Stimulated activated CD4-positive, alpha-beta T cell treated with anti-CD3 and anti-CD28 coated beads, Interleukin-4, amount 100 ng/mL, for 48 hours (primary cell): ENCODE measurements around the gene SPINDOC.
"Not testable (repeated sequence)": the region's sequence is repeated elsewhere in the genome, so short reads cannot be mapped to it uniquely, and the experiment has no call there.

Experiments used
- DNase-seq, 2 donors: peaks; one replicate each; pipeline ENCODE4 v3.0.0-alpha.2; 2020; ENCODE audit warnings: low read depth in 2 of 2

SPINDOC gene

DNA sequence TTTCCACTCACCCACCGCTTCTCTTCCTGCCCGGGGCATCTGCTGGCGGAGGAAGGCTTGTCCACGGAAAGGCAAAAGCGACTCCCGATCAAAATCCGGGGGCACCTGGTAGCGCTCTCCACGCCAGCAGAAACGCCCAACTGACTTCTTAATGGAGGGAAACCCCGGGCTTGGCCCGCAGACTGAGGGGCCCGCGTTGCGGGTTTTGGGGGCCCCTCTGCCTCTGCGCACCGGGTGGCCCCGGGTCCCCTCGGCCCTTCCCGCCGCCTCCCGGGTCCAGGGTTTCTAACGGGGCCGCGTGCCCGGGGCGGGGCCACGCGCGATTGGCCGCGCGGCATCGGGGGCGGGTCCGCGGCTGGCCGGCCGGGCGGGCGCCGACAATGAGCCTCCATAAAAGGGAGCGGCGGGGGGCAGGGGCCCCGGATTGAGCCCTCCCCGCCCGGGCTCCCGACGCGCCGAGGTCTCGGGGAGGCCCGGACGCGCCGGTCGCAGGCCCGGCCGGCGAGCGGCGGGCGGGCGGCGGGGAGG is at the start of gene SPINDOC:
Gene SPINDOC (plus strand): TSS at position 422 of the 528 bp plus-strand sequence. CDS start 231 bp downstream, outside the sequence.
- DNase-seq = peak; percentile 57 to 71

- DNase-seq = no peak
These were observed 49.5 kb upstream of the SPINDOC start for GRCh38 chr11:63763496-63764339.

GRCh38 chr11:63764340-63764678 is 48.9 kb upstream of the SPINDOC start:
- no peak for DNase-seq

- DNase-seq = no peak
These were observed 48.3 kb upstream of the SPINDOC start for GRCh38 chr11:63764679-63765647.

DNA sequence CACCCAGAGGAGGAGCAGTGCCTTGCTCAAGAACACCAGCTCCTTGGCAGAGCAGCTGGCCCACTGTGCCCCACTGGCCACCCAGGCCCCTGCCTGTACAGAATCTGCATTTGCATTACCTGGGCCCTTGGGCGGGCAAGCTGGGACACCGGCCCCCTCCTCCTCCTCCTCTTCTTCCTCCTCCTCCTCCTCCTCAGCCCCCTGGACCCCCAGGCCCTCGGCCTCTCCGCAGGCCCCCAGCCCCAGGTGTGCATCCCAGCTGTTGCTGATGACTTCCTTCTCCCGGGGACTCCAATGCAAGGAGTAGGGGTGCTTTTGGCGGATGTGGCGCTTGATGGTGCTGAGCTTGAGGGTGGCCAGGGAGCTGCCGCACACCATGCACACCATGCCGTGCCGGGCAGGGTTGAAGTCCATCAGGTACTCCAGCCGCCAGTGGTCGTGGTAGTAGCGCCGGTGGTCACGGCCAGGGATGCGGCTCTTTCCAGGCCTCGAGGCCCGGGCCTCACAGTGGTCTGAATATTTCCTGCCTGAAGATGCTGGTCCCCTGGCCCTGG is 47.5 kb upstream of the SPINDOC start:
- no peak for DNase-seq

DNA sequence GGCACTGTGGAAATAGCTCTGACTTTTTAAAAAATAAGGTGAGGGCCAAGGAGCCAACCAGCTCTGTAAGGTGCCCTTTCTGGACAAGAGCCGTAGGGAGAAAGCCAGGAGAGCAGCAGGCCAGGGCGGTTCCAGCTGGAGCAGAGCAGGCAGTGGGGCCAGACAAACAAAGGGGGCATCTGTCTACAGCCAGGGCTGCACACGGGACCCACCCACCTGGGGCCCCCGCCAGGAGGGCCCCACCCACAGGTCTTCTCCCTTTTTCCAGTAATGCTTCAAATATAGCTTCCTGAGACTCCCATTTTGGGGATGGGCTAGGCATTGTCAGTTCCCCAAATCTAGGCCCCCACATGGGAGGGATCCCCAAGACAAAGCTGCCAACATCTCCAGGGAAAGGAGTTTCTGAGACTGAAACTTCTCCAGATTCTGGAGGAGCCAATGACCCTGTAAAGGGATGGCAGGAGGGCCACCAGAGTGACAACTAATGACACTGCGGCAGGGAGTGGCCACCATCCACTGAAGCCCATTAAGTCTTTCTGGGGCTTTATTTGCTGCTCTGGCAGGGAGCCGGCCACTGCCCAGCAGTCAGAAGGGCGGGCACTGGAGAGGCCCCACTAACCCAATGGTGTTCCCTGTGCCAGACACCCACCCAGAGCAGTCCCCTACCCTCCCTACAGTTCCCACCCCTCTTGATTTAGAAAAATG is 46.6 kb upstream of the SPINDOC start:
- DNase-seq = no peak

DNA sequence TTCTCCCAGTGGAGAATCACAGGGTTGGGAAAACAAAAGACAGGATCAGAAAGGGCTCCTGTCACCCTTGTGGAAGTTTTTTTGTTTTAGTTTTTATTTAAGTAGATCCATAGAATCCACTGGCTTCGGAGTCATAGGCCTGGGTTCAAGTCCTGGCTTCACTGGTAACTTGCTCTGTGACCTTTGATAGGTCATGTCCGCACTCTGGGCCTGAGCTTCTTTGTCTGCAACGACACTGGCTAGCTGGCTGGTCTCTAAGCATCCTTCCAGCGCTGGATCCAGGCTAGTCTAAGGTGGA is 46.0 kb upstream of the SPINDOC start:
- no peak for DNase-seq

- no peak for DNase-seq
These were observed 45.6 kb upstream of the SPINDOC start for GRCh38 chr11:63767565-63768236.

DNA sequence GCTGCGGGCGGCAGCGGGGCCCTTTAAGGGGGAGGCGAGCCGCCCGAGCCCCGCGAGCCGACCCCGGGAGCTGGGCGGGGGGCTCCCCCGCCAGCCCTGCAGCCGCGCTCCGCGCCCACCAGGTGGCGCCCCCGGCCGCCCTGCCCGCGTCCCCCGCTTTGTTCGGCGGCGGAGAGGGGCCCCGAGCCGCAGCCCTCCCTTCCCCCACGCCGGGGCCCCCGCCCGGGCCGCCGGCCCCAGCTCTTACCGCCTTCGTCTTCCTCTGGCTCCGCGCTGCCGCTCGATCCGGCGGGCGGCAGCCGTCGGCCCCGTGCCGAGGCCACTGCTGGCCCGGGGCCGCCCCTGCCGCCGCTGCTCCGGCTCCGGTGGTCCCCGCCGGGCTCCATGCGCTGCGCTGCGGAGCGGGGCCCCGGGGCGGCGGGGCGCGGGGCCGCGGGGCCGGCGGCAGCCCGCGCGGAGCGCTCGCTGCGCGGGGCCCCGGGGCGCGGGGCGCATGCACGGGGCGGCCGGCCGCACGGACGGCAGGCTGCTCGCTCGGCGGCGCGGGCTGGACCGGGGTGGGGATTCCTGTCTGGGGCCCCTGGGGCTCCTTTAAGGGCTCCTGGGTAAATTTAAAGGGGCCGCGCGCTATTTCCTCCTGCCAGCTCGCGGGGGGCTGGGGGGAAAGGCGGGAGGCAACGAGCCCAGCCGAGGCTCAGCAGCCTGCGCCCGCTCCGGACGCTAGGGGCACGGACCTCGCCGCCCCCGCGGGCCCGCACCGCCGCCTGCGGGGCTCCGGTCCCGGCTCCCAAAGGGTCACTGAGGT is 44.8 kb upstream of the SPINDOC start, which contains the start of gene ZFTA:
Gene ZFTA (minus strand): TSS at position 539 of the 805 bp plus-strand sequence. CDS start 153 bp downstream, at position 386.
- peak; percentile 37 to 46 for DNase-seq

GRCh38 chr11:63769042-63769713 is 44.1 kb upstream of the SPINDOC start:
- DNase-seq = no peak

DNA sequence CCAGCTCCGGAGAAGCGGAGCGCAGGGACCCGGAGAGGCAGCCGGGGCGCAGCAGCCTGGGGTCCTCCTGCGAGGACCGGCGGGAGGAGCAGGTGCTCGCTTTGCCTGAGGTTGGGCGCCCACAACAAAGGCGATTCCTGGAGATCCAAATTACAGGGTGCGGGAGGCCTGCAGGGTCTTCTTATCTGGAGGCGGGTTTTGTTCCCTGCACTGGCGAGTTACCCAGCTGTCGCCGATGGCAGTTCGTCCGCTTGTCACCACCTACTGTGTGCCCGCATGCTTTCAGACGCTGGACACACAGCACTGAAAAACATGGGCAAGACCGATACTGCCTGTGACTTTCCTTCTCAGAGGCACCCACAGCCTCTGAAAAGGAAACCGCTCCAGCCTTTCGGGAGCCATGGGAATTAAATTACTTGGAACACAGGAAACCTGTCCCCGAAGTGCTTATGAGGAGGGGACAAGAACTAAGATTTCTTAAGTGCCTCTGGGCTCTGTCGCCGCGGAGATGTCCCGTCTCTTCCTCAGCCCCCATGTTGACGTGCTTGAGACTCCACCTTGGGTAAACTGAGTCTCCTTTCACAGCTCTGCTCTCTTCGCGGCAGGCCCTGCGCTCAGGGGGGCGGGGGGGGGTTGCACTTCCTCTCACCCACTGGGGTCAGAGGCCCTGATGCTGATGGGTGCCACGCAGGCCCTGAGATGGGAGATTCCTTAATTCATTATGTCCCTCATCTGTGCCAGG is 43.4 kb upstream of the SPINDOC start:
- DNase-seq = no peak

DNA sequence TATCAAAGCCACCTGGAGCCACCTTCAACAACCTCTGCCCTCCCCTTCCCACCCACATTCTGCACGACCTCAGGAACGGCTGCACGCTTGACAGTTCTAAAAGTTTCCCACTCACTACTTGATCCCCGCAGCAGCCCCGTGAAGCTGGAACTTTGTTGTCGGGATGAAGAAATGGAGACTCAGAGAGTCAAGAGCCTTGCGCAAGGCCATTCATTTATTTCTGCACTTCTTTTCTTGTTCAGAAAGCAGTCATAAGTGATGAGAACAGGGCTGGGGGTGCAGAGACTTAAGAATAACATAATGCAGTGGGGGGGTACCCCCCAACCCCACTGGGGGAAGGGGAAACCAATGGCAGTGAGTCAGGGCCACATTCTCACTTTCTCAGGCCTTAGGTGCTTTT is 42.5 kb upstream of the SPINDOC start:
- DNase-seq = no peak

GRCh38 chr11:63771741-63772318 is 41.4 kb upstream of the SPINDOC start:
- not testable (repeated sequence) for DNase-seq

DNA sequence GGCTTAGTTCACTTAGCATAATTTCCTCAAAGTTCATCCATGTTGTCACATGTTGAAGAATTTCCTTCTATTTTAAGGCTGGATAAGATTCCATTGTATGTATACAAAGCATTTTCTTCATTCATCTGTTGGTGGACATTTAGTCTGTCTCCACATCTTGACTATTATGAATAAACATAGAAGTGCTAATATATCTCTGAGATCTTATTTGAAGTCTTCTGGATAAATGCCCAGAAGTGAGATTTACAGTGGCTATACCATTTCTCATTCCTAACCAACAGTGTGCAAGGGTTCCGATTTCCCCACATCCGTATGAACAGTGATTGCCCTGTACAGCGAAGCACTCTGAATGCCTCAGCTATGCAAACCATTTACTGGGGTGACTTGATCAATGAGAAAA is 38.1 kb upstream of the SPINDOC start:
- DNase-seq = no peak

DNA sequence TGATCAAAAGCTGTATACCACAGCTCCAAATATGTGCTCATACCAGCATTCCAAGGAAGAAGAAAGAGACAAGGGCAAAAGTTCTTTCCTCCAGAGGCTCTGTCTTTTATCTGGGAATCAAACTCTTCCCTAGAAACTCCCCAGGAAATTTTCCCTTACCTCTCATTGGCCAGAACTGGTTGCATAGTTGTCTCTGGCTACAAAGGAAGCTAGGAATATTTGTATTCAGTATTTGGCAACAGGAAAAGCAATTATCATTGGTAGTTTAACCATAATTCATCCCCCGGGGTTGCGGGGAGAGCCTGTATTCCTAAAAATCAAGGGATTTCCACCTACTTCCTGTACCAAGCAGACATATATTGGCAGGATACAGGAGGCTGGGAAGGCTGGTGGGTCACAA is 34.2 kb upstream of the SPINDOC start:
- no peak for DNase-seq

DNA sequence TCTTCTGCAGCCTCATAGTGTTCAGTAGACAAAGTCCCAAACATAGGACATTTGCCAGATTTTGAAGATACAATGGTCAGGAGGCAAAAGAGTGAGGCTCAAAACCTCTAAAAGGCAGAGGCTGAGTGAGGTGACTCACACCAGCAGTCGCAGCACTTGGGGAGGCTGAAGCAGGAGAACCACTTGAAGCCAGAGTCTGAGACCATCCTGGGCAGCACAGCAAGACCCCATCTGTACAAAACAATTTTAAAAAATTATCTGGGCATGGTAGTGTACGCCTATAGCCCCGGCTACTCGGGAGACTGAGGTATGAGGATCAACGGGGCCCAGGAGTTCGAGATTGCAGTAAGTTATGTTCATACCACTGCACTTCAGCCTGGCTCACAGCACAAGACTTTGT is 30.5 kb upstream of the SPINDOC start:
- no peak for DNase-seq

DNA sequence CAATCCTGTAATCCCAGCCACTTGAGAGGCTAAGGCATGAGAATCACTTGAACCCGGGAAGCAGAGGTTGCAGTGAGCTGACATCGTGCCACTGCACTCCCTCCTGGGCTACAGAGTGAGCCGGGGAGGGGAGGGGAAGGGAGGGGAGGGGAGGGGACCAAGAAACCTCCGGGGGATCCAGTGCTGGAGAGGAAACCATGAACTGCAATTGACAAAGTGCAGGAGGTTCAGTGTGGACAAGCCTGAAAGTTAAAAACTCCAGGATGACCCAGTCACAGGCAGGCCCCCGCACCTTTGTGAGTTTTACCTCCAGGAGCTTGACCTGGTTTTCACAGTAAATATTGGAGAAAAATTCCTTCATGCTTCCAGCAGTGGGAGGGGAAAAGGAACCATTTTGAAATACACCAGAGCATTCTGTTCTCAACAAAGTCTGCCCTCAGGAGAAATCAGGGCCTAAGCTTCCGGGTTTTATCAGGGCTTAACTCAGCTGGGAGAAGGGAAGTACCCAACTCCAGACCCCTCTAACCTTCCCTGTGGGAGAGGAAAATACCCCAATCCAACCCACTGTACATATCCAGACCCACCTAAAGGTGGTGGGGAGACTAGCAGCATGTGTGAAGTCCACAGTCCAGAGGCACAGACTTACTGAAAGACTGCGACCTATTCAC is 29.2 kb upstream of the SPINDOC start:
- DNase-seq = no peak

DNA sequence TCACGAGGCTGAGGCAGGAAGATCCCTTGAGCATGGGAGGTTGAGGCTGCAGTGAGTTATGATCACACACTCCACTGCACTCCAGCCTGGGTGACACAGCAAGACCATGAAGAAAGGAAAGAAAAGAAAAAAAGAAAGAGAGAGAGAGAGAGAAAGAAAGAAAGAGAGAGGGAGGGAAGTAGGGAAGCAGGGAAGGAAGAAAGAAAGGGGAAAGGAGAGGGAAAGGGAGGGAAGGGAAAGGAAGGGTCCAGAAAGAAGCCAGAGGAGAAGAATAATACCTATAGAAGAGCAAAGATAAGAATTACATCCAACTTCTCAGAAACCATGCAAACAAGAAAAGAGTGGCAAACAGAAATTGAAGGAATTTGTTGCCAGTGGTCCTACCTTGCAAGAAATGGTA is 27.4 kb upstream of the SPINDOC start:
- DNase-seq = no peak
